ENCODE measurements around the gene DSCAM. TPM values are rescaled to one million over a fixed set of nuclear protein-coding genes. Genes with fewer than 3 reads are reported as not detected.

DSCAM gene
- total and polyA plus RNA-seq, 2 donors (not counting 1 experiment from before 2014, with no cell fraction given) = not detected

DNA sequence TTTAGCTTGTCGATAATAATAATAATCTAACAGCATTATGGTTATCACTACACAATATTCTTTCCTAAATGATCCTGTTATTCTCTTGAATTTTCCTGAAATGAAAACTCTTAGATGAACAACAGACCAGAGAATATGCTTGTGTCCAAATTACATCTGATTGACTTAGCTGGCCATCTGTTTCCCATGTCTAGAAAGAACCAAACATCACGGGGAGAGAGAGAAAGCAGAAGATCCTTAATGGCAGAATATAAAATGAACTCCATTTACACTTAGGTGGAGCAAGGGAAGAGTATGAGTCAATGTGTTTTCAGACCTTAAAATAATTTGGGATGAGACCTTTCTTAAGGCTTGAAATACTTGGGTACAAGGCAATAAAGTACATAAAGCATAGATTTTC is 162.2 kb downstream of the DSCAM start:
- ATAC-seq (ENCODE audit: low read depth) = no peak
- intact Hi-C loops (cut with micrococcal nuclease) = no loop called here
- peaks cover 0 to 14% (median 0%) of the 10 kb centered on the region in 3 donors for H3K9me3 ChIP-seq (ENCODE audit: control extremely low read depth in 1 of 3, control insufficient read depth in 2 of 3, insufficient read depth in 1 of 3, low read length in 2 of 3)
- no peaks in the 10 kb centered on the region for H3K4me1 ChIP-seq (ENCODE audit: control insufficient read depth in 2 of 2, insufficient read depth in 2 of 2, low read length in 2 of 2)
- no peak overlapping the region for H3K4me3 Mint-ChIP-seq
- no peak overlapping the region for H3K9ac ChIP-seq (ENCODE audit: low read length)
- H3K9me3 Mint-ChIP-seq (ENCODE audit: insufficient read depth) = peaks cover 6% of the 10 kb centered on the region
- no peak overlapping the region for H2AFZ ChIP-seq (ENCODE audit: insufficient read depth, low read depth, low read length, poor library complexity, severe bottlenecking)
- WGBS (ENCODE audit: insufficient coverage) = no CpG with 5 or more reads among the region's 2 CpGs
- H4K20me1 ChIP-seq (ENCODE audit: control insufficient read depth, insufficient read depth, low read length, poor library complexity, severe bottlenecking) = no peaks in the 10 kb centered on the region
- no peak overlapping the region for H3K27ac ChIP-seq (ENCODE audit: low read length in 2 of 2)
- TF ChIP-seq EZH2 (IDR thresholded peaks at IDR 0.05; ENCODE audit: borderline replicate concordance, insufficient read depth, low read depth, low read length, poor library complexity, severe bottlenecking) (no peak), CTCF (IDR thresholded peaks at IDR 0.05) (no peak)
- H3K36me3 ChIP-seq (replicated peaks in 1 of 2; ENCODE audit: control extremely low read depth in 1 of 2, control insufficient read depth in 1 of 2, extremely low read depth in 1 of 2, insufficient read depth in 2 of 2, low read length in 1 of 2) = no peaks in the 10 kb centered on the region
- H3K27ac Mint-ChIP-seq = no peak overlapping the region
- ChIA-PET POLR2A (no interaction called here), CTCF (no interaction called here)
- H3K4me1 Mint-ChIP-seq = no peaks in the 10 kb centered on the region
- no peaks in the 10 kb centered on the region for H3K79me2 ChIP-seq (ENCODE audit: control insufficient read depth, insufficient read depth, low read length)
- no peak for DNase-seq
- no peak overlapping the region for H3K4me2 ChIP-seq (replicated peaks; ENCODE audit: low read depth, low read length, poor library complexity, severe bottlenecking)
- H3K27me3 Mint-ChIP-seq = no peaks in the 10 kb centered on the region
- H3K4me3 ChIP-seq (ENCODE audit: control extremely low read depth in 1 of 5, extremely low read depth in 1 of 5, insufficient read depth in 1 of 5, low read depth in 2 of 5, low read length in 4 of 5) = no peak overlapping the region
- H3K27me3 ChIP-seq (replicated peaks in 1 of 4; ENCODE audit: control extremely low read depth in 1 of 4, control insufficient read depth in 3 of 4, insufficient read depth in 4 of 4, low read length in 3 of 4) = no peaks in the 10 kb centered on the region

GRCh38 chr21:40683349-40683748 is 163.6 kb downstream of the DSCAM start:
- ChIA-PET CTCF (no interaction called here), POLR2A (no interaction called here)
- TF ChIP-seq EZH2 (IDR thresholded peaks at IDR 0.05; ENCODE audit: borderline replicate concordance, insufficient read depth, low read depth, low read length, poor library complexity, severe bottlenecking) (no peak), CTCF (IDR thresholded peaks at IDR 0.05) (no peak)
- Histone ChIP-seq H3K27me3 (replicated peaks in 1 of 4; ENCODE audit: control extremely low read depth in 1 of 4, control insufficient read depth in 3 of 4, insufficient read depth in 4 of 4, low read length in 3 of 4) (no peaks in the 10 kb centered on the region), H3K9me3 (ENCODE audit: control extremely low read depth in 1 of 3, control insufficient read depth in 2 of 3, insufficient read depth in 1 of 3, low read length in 2 of 3) (peaks cover 0 to 13% (median 0%) of the 10 kb centered on the region in 3 donors), H3K9ac (ENCODE audit: low read length) (no peak overlapping the region), H3K4me2 (replicated peaks; ENCODE audit: low read depth, low read length, poor library complexity, severe bottlenecking) (no peak overlapping the region), H3K4me1 (ENCODE audit: control insufficient read depth in 2 of 2, insufficient read depth in 2 of 2, low read length in 2 of 2) (no peaks in the 10 kb centered on the region), H2AFZ (ENCODE audit: insufficient read depth, low read depth, low read length, poor library complexity, severe bottlenecking) (no peak overlapping the region), H3K36me3 (replicated peaks in 1 of 2; ENCODE audit: control extremely low read depth in 1 of 2, control insufficient read depth in 1 of 2, extremely low read depth in 1 of 2, insufficient read depth in 2 of 2, low read length in 1 of 2) (no peaks in the 10 kb centered on the region), H3K27ac (ENCODE audit: low read length in 2 of 2) (no peak overlapping the region), H4K20me1 (ENCODE audit: control insufficient read depth, insufficient read depth, low read length, poor library complexity, severe bottlenecking) (no peaks in the 10 kb centered on the region), H3K79me2 (ENCODE audit: control insufficient read depth, insufficient read depth, low read length) (no peaks in the 10 kb centered on the region), H3K4me3 (ENCODE audit: control extremely low read depth in 1 of 5, extremely low read depth in 1 of 5, insufficient read depth in 1 of 5, low read depth in 2 of 5, low read length in 4 of 5) (no peak overlapping the region)
- intact Hi-C loops (cut with micrococcal nuclease) = no loop called here
- Mint-ChIP-seq H3K4me1 (no peaks in the 10 kb centered on the region), H3K27me3 (no peaks in the 10 kb centered on the region), H3K9me3 (ENCODE audit: insufficient read depth) (peaks cover 6% of the 10 kb centered on the region), H3K27ac (no peak overlapping the region), H3K4me3 (no peak overlapping the region)
- ATAC-seq (ENCODE audit: low read depth) (no peak), DNase-seq (no peak)
- WGBS (ENCODE audit: insufficient coverage) = 95% methylated on average over 5 of the region's 5 CpGs
